ENCODE measurements around the gene GIMAP8. TPM values are rescaled to one million over a fixed set of nuclear protein-coding genes. Genes with fewer than 3 reads are reported as not detected.
"Not testable (repeated sequence)": the region's sequence is repeated elsewhere in the genome, so short reads cannot be mapped to it uniquely, and the experiment has no call there.

Gene GIMAP8
- total RNA-seq, 1 donor from 2014 or later: 157 TPM

DNA sequence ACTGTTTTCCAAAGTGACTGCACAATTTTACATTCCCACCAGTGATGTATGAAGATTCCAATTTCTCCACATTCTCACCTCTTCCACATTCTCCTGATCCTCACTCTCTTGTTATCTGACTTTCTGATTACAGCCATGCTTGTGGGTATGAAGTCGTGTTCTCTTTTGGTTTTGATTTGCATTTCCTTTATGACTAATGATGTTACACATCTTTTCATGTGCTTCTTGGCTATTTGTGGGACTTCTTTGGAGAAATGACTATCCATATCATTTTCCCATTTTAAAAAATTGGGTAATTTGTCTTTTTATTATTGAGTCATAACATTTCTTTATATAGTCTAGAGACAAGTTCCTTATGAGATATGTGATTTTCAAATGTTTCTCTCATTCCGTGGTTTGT is 10.5 kb upstream of the GIMAP8 start:
- DNase-seq: no peak

DNA sequence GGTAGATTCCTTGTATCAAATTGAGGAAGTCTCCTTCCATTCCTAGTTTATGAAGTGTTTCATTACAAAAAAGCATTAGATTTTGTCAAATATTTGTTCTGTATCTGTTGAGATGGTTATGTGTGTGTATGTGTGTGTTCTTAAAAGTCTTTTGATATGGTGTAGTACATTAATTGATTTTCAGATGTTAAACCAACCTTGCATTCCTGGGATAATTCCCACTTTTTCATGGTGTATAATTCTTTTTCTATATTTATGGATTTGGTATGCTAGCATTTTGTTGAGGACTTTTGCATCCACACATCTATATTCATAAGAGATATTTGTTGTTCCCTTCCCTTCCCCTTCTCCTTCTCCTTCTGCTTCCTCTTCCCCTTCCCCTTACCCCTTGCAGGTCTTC is 8.9 kb upstream of the GIMAP8 start:
- no peak for DNase-seq

DNA sequence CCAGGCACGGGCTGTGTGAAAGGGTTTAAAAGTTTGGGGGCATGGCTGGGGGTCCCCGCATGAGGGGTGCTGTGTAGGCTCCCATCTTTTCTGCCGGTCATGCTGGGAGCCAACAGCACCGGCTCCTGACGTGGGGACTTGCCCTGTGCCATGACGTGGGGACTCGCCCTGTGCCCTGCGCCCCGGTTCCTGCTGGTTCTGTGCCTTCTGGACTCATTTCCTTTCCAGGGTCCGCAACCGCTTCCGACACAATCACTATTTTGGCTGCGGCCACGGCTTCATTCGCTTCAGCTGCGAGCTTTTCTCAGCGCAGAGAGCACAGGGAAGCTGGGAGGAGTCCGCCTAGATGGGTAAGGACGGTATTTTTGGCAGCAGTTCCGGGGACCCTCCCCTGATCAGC is 7.6 kb upstream of the GIMAP8 start:
- DNase-seq: no peak

DNA sequence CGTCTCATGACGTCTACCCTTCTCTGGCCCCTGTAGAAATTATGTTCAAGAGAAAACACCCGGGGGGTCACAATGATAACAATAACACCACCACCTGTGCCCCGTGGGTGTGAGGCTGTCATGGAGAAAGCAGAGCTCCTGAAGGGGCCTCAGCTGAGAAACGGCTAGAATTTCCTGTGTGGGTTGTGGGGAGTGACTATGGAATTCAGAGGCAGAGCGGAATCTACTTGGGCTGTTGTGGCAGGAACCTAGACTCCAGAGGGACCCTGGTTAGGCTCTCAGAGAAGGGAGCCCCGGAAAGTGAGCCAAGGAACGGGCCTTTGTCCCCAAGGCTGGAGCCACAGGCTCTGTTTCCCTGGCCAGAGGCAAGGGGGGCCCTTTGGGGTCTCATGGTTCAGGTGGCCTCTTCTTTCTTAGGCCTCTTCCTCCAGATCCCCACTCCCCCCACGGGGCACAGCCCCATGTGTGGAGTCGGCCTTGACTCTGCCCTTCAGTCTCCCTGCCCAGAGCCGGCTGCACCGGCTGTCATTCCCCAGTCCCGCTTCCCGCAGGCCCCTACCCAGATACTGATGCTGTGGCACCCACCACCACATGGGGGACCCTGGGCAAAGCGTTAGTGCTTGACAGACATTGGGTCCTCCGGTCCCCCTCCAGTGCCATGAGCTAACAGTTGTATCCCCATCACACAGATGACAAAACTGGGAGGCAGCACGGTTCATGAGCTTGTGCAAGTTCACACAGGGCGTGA is 6.5 kb upstream of the GIMAP8 start:
- no peak for DNase-seq

DNA sequence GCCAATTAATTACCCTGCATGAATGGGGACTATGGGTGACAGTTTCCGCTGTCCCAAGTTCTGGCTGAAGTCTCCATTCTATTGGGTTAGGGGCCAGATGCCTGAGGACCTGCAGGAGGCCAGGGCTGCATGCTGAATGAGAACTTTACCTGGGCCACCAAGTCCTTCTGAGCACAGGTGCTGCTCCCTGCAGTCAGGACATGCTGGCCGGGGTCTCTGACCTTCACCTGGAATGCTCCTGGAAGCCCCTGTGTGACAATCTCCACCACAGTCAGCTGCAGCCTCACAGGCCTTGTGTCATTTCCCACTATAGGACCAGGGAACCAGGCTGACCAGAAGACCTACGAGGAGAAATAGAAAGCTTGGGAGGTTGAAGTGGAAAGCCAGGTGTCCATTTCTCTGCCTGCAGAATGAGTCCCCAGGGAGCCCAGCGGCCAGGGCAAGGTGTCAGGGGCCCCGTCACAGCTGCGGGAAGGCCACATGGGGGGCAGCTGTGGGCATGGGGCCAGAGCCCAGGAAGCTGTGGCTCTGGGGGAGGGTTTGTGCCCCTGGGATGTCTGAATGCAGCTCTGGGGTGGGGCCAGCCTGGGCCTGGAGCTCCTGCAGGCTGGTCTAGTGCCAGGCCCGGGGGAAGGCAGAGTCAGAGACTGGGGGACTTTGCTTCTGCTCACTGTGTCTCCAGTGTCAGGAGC is 5.6 kb upstream of the GIMAP8 start:
- DNase-seq: no peak

DNA sequence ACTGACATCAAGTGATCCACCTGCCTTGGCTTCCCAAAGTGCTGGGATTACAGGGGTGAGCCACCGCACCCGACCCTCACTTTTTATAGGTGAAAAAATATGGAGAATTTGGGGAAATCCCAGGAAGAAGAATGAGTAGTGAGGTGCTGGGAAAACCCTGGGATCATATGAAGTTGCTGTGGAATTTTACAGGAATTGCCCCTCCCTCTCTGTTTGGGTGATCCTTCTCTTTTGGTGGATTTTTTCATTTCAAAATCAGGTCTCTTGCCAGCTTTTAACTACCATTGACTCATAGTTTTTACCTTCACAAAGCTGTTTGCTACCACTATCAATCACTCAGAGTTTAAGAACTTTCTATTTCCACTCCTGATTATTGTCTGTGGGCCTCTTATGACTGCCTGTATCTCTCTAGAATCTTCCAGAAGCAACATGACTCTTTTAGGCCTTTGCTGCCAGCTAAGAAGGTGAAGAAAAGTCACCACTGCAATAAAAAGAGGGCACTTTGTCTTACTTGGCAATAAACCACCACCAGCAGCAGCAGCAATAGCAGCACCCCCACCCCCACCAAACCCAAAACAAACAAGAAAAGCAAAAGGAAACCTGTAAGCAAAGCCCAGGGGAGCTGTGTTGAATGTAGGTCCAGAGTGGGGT is 4.0 kb upstream of the GIMAP8 start:
- DNase-seq: no peak

DNA sequence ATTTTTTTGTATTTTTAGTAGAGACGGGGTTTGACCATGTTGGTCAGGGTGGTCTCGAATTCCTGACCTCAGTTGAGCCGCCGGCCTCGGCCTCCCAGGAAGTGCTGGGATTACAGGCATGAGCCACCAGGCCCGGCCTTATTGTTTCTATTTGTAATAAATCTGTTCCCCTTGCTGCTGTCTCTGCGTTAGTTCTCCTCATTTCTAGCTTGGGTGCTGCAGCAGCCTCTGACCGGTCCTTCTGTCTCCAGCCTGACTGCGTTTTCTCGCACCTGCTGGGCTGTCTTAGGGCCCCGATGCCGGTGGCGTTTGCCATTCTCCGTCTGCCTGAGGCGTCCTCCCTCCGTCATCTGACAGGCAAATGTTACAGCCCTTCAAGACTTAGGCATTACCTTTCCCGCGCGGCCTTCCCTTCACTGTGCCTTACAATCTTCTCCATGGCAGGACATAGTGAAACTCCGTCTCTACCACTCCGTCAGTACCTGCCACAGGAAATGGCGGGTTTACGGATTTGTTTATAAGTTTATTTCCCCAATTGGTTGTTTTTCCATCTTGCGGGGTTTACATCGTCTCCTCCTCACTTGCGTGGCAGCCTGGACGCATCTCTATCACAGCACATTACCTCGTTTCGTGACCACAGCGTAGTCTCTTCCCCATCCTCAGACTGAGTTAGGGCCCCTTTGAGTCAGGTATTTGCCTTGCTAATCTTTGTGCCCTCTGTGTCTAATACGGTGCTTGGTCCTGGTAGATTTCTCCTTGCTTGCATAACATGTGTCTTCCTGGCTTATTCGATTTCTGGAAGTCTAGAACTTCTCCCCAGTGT is 2.3 kb upstream of the GIMAP8 start:
- no peak for DNase-seq

DNA sequence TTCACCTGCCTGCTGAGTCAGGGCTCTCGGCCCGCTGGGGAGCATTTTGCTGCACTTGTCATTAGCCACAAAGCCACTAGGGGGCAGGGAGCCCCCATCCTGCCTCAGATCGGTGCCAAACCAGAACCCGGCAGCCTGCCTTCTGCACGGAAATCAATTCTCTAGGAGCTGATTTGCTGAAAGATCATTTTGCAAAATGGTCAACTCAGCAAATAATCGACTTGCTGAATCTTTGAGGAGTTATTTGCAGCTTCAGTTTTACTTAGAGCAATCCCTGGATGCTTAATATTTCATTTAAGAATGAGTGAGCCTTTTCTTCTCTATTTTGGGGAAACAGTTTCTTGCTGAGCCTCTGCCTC is 1.7 kb upstream of the GIMAP8 start:
- peak; percentile 92 for DNase-seq

DNA sequence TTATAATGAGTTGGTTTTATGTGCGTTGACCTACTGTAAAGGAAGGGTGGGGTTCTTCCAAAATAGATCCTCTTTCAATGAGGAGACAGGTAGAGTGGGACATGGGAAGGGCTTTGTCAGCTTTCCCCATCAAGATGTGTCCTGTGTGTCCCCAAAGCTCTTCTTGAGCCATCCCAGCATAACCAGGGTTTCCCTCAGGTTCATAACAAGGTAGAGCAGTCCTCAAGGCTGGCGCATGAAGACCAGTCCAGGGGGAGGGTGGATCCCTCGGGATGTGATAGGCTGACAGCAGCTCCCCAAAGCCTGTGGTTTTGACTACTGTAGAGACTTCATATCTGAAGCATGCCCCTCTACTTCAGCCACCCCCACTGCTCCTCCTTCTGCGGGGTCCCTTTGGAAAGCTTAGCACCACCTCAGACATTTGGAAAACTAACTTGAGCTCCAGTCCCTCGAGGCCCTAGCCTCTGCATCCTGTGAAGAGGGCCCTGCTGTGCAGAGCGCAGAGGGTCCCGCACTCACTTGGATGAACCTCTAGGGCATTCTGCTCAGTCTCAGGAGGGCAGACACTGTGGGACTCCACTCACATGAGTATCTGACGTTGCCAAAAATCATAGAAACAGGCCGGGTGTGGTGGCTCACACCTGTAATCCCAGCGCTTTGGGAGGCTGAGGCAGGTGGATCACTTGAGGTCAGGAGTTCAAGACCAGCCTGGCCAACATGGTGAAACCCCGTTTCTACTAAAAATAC is 1.1 kb upstream of the GIMAP8 start:
- no peak for DNase-seq

DNA sequence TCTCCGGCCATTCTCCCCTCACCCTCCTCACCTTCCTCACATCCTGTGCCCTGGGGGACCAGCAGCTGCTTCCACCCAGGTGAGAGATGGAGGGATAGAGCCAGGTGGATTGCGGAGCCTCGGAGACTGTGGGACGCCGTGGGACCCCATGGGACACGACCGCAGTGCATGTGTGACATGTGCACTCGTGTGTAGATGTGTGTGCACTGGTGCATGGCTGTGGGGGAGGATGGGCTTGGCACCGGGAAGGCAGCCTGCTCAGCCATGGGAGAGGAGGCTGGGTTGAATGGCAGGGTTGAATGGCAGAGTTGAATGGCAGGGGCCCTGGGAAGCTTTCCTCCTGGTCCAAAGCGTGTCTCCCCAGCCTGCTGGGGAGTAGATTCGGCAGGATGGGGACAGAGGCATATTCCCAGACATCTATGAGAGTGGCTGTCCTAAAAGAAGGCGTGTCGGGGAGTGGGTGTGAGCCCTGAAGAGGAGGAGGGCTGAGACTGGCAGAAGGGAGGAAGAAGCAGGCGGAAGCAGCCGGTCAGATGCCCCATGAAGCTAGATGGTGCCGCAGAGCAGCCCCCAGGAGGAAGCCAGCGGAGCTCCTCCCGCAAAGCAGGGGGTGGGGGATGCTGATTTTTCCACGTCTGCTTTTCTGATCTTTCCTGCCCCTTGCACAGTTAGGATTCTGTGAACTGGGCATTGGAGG is 815 bp downstream of the GIMAP8 start:
- DNase-seq: peak; percentile 54

DNA sequence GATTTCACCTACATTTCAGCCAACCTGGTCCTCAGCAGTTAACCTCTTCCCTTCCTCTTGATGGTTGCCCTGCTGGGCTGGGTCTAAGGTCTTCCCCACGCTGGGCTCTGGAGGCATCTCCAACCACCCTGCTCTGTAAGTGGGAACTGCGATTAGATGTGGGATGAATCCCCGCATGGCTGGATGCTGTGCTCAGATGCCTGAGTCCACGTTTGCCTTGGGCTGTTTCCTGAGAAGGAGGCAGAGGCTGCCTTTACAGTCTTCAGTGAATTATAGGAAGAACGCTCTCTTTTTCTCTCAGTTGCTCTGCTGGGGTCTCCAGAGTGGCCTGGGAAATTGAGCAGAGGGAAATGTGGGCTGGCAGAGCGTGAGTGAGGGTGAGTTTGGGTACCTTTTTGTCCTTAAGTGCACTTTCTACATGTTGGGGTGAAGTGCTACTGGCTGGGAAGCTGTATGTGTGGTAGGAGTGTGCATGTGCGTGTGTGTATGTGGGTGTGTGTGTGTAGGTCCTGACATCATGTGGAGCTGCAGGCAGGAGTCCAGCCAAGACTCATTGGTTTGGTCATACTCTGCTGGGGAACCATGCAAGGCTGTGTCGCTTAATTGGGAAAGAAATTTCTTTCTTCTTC is 1.5 kb downstream of the GIMAP8 start:
- DNase-seq: peak; percentile 79

DNA sequence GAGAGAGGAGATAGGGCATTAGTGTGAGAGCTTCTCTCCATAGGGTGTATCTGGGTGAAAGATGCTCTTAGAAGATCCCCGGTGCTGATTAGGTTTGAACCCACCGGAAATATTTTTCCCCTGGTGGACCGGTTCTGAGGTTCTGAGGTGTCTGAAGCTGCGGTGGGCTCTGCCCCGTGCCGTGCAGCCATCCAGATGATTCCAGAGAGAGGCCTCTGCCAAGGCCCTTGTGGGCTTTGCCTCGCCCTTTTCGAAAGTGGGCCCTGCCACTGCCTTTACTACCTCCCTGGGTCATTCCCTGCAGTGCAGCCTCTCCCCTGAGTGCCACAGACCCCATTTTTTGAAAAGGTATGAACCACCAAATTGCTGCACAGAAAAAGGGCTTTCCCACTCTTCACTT is 2.8 kb downstream of the GIMAP8 start:
- no peak for DNase-seq

DNA sequence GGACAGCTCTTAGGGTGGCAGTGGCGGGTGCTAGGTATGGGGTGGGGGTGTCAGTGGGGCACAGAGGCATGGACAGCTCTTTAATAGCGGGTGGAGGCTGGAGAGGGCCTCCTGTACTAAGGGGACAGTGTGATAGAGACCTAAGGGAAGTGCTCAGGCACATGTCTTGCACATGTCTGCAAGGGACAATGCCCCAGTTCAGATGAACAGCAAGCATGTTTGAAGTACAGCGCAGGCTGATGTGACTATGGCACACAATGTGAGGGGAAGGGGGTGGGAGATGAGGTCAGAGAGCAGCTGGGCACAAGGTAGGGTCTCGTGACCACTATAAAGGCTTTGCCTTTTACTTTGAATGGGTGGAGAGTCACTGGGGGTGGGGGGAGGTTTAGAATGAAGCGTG is 3.5 kb downstream of the GIMAP8 start:
- no peak for DNase-seq

DNA sequence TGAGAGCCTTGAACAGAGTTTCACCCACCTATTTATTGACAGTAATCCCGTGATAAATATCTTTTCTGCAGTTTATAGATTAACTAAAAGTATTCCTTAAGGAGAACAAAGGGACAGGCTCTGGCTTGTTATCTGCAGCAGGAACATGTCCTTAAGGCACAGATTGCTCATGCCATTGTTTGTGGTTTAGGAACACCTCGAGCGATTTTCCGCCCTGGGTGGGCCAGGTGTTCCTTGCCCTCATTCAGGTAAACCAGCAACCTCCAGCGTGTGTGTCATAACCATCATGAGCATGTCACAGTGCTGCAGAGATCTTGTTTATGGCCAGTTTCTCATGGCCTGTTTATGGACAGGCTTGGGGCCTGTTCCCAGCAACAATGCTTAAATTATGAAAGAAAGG is 6.6 kb downstream of the GIMAP8 start:
- not testable (repeated sequence) for DNase-seq

DNA sequence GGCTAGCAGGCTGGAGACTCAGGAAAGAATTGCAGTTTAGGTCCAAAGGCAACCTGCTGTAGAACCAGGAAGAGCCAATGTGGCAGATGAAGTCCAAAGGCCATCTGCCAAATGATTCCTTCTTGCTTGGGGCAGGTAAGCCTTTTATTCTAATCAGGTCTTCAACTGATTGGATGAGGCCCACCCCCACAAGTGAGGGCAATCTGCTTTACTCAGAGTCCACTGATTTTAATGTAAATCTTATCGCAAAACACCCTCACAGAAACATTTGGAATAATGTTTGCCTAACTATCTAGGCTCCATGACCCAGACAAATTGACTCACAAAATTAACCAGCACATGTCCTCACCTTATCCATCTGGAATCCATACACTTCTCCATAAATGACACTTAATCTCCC is 7.8 kb downstream of the GIMAP8 start:
- DNase-seq: no peak

DNA sequence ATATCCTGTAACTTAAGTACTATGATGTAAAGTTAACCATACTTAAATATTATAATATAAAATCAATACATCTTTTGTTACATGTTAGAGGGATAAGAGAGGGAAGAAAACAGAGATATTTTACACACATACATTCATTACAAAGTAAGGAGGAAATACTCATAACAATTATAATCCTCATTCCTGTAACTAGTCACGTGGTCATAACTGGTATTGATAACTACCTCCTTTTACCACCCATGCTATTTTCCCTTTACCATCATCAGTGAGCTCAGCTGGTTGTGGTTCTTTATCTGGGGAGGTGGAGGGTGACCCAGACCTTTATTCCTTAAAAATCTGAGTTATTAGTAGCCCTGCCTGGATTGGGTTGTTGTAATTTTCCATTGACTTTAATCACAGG is 8.3 kb downstream of the GIMAP8 start:
- DNase-seq: no peak

DNA sequence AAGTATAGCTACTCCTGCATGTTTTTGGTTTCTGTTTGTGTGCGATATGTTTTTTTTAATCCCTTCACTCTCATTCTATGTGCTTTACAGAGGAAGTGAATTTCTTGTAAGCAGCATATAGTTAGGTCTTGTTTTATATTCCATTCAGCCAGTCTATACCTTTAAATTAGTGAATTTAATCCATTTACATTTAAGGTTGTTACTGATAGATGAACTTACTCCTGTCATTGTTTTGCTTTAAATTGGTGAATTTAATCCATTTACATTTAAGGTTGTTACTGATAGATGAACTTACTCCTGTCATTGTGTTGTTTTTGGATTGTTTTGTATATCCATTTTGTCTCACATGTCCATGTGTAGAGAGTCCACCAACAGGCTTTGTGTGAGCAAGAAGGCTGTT is 11.1 kb downstream of the GIMAP8 start:
- no peak for DNase-seq

DNA sequence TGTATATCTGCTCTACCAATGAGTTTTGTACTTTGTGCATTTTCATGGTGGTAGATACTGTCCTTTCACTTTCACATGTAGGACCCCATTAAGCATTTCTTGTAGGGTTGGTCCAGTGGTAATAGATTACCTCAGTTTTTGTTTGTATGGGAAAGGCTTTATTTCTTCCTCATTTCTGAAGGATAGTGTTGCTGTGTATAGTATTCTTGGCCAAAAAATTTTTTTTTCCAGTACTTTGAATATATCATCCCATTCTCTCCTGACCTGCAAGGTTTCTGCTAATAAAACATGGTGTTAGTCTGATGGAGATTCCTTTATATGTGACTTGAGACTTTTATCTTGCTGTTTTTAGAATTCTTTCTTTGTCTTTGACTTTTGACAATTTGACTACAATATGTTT is 12.0 kb downstream of the GIMAP8 start:
- no peak for DNase-seq

DNA sequence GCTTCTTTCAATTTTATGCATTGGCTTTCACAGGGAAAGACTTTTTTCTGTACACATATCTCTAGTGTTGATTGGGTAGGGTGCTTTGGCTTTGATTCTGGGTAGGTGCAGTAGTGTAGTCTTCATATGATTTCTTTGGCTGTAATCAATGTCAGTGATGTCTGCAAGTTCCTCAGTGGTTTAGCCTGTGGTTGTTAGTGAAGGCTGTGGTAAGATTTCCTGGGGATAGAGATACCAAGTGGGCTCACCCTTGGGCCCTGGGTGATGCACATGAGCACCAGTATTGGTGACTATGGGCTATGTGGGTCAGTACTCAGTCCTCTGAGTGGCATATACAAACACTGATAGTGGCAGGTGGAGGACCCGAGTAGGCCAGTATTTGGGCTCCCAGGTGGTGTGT is 13.0 kb downstream of the GIMAP8 start:
- DNase-seq: no peak

DNA sequence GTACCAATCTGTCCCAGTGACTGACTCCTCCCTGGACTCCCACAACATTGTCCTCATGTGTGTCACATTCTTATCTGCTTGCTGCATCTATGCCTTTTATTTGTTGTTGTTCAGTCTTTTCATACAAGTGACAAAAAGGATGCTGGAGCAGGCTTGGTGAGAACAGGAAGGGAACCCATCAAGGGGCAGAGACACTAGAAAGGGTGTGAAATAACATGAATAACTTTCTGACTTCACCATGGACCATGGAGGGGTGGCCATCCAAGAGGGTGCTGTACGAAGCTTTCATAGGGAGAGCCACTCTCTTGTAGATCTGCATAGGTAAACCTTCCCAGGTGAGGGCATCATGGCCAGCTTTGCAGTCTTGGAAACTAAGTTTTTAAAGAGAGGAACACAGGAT is 14.5 kb downstream of the GIMAP8 start:
- DNase-seq: no peak

DNA sequence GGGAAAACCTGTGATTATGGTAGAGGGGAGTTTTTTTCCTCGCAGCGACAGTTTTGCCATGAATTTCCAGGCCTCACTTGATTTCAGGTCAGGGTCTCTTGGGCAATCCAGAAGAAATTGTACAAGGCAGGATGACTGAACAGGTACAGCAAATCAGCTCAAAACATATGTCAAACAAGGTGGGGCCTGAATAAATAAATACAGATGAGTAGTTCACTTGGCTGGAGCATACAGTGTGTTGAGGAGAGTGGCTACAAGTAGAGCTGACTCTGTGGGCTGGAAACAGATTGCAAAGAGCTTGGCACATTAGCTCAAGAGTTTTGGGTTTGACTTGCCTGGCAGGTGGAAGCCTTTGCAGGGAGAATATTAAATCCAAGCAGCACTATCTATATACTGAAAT is 15.0 kb downstream of the GIMAP8 start:
- DNase-seq: no peak

All from dermis blood vessel endothelial cell (primary cell).